Lower lobe of right lung (tissue), 2 donors: ENCODE results near the gene DHRS7C. TPM values are rescaled to one million over a fixed set of nuclear protein-coding genes. Genes with fewer than 3 reads are reported as not detected.

ENCODE experiments used
- ATAC-seq, 2 donors: fragments of 200-7000 bp; cut with Tn5 transposase; one replicate each; pipeline ENCODE4 v1.9.1; 2020 to 2022; ENCODE audit warnings: mild to moderate bottlenecking in 2 of 2, moderate library complexity in 2 of 2
- DNase-seq: peaks from one replicate; pipeline ENCODE4 v3.0.0-alpha.2; 2020
- H3K27ac ChIP-seq: fragments of 200-600 bp; one replicate; pipeline ENCODE4 v1.8.0; 2022
- H3K27me3 ChIP-seq: fragments of 200-600 bp; one replicate; pipeline ENCODE4 v1.8.0; 2022; ENCODE audit warnings: low read depth
- H3K36me3 ChIP-seq: fragments of 200-600 bp; one replicate; pipeline ENCODE4 v1.8.0; 2022; ENCODE audit warnings: mild to moderate bottlenecking
- H3K4me1 ChIP-seq: fragments of 200-600 bp; one replicate; pipeline ENCODE4 v1.8.0; 2022
- H3K4me3 ChIP-seq: fragments of 200-600 bp; one replicate; pipeline ENCODE4 v1.8.0; 2022; ENCODE audit warnings: mild to moderate bottlenecking
- H3K9me3 ChIP-seq: fragments of 200-600 bp; one replicate; pipeline ENCODE4 v1.8.0; 2022
- CTCF ChIP-seq: fragments of 200-600 bp; IDR thresholded peaks from one replicate; pipeline ENCODE4 v1.8.0; 2022; ENCODE audit warnings: antibody characterized with exemption, mild to moderate bottlenecking
- intact Hi-C: fragments of 100-400 bp; cut with DNase I; formaldehyde crosslinking; loops from one replicate; pipeline ENCODE4 v1.11.0; 2022
- total RNA-seq: library from RNA; stranded (reverse); fragmentation: NEBNext Ultra II Directional; extraction: Animal tissue kit (Norgen Biotek cat#: 25700); gene quantifications from one replicate; pipeline ENCODE4 v1.2.1, GENCODE V29; 2021
- donor health status: DM: no; HTN: yes; CAD: no; lungs with severe emphysema.

DHRS7C gene
- total RNA-seq, 1 donor from 2014 or later: not detected

- H3K4me1 ChIP-seq: no peaks in the 10 kb centered on the region
- H3K9me3 ChIP-seq: no peaks in the 10 kb centered on the region
- no peak overlapping the region for H3K4me3 ChIP-seq
- TF ChIP-seq CTCF: no peak
- DNase-seq (no peak), ATAC-seq (no peak)
- intact Hi-C loops: no loop called here
- no peaks in the 10 kb centered on the region for H3K36me3 ChIP-seq
- peaks cover 10% of the 10 kb centered on the region for H3K27me3 ChIP-seq
- H3K27ac ChIP-seq: no peak overlapping the region
These were observed 38.0 kb upstream of the DHRS7C start for GRCh38 chr17:9829343-9829742.

- ATAC-seq: no peak
- H3K27me3 ChIP-seq: peaks cover 10% of the 10 kb centered on the region
- no peak for DNase-seq
- TF ChIP-seq CTCF: no peak
- no peaks in the 10 kb centered on the region for H3K9me3 ChIP-seq
- no peaks in the 10 kb centered on the region for H3K36me3 ChIP-seq
- H3K4me1 ChIP-seq: no peaks in the 10 kb centered on the region
- H3K4me3 ChIP-seq: no peak overlapping the region
- intact Hi-C loops: no loop called here
- H3K27ac ChIP-seq: no peak overlapping the region
These were observed 37.2 kb upstream of the DHRS7C start for GRCh38 chr17:9828296-9829295.

- Histone ChIP-seq H3K27me3 (peaks cover 10% of the 10 kb centered on the region), H3K4me1 (no peaks in the 10 kb centered on the region), H3K36me3 (no peaks in the 10 kb centered on the region), H3K27ac (no peak within 1 kb of the TSS), H3K9me3 (no peaks in the 10 kb centered on the region), H3K4me3 (no peak within 1 kb of the TSS)
- intact Hi-C loops: no loop called here
- no peak for TF ChIP-seq CTCF
- no peak for ATAC-seq
- DNase-seq: no peak
These were observed 34.3 kb upstream of the DHRS7C start, which contains the start of gene GLP2R for GRCh38 chr17:9825641-9826150. Gene GLP2R (plus strand): TSS chr17:9825924. CDS start chr17:9826064, 140 bp downstream.

- intact Hi-C loops: no loop called here
- no peak for TF ChIP-seq CTCF
- Histone ChIP-seq H3K9me3 (no peaks in the 10 kb centered on the region), H3K27ac (no peak overlapping the region), H3K27me3 (peaks cover 10% of the 10 kb centered on the region), H3K4me1 (no peaks in the 10 kb centered on the region), H3K36me3 (no peaks in the 10 kb centered on the region), H3K4me3 (no peak overlapping the region)
- ATAC-seq (no peak), DNase-seq (no peak)
These were observed 33.5 kb upstream of the DHRS7C start for GRCh38 chr17:9824797-9825338.

- ATAC-seq (no peak), DNase-seq (no peak)
- Histone ChIP-seq H3K27ac (no peak overlapping the region), H3K4me3 (no peak overlapping the region), H3K9me3 (no peaks in the 10 kb centered on the region), H3K36me3 (no peaks in the 10 kb centered on the region), H3K4me1 (no peaks in the 10 kb centered on the region), H3K27me3 (peaks cover 10% of the 10 kb centered on the region)
- intact Hi-C loops: no loop called here
- TF ChIP-seq CTCF: no peak
These were observed 32.7 kb upstream of the DHRS7C start for GRCh38 chr17:9824094-9824493.
